HUDEP-2 (cell line): ENCODE data around the gene FUBP3.

ENCODE experiments used
- DNase-seq, 76 experiments: peaks; one replicate each; lab custom pipeline; 2025; ENCODE audit not compliant: unreplicated experiment in 76 of 76; lab: John Stamatoyannopoulos, UW

FUBP3 gene

GRCh38 chr9:130660326-130660682 is 80.9 kb downstream of the FUBP3 start:
- DNase-seq, result no peak

GRCh38 chr9:130660683-130661450 is 81.5 kb downstream of the FUBP3 start:
- no peak for DNase-seq

GRCh38 chr9:130661451-130662098 is 82.2 kb downstream of the FUBP3 start:
- no peak for DNase-seq

GRCh38 chr9:130662099-130662969 is 83.0 kb downstream of the FUBP3 start:
- DNase-seq, result peak in 2 of 76 experiments; percentile 6 to 9

GRCh38 chr9:130662970-130663257 is 83.5 kb downstream of the FUBP3 start:
- DNase-seq, result no peak

- peak in 5 of 76 experiments; percentile 5 to 21 (median 8) for DNase-seq
Observed at GRCh38 chr9:130663258-130663976, 84.0 kb downstream of the FUBP3 start.

GRCh38 chr9:130663977-130664250 is 84.5 kb downstream of the FUBP3 start:
- DNase-seq, result no peak

GRCh38 chr9:130664251-130665028 is 85.1 kb downstream of the FUBP3 start, which contains the start of gene PRDM12:
TSS of gene PRDM12 (plus strand) at chr9:130664594. CDS start at chr9:130664654, 60 bp downstream.
- peak in 1 of 76 experiments; percentile 5 for DNase-seq

- DNase-seq, result no peak
Observed at GRCh38 chr9:130665029-130665430, 85.7 kb downstream of the FUBP3 start.

- peak in 1 of 76 experiments; percentile 12 for DNase-seq
Observed at GRCh38 chr9:130665431-130666392, 86.3 kb downstream of the FUBP3 start.

- no peak for DNase-seq
Observed at GRCh38 chr9:130666393-130667119, 87.2 kb downstream of the FUBP3 start.

GRCh38 chr9:130667120-130667435 is 87.7 kb downstream of the FUBP3 start:
- no peak for DNase-seq

GRCh38 chr9:130668196-130668595 is 88.8 kb downstream of the FUBP3 start:
- DNase-seq, result no peak

- no peak for DNase-seq
Observed at GRCh38 chr9:130668659-130669058, 89.3 kb downstream of the FUBP3 start.

- no peak for DNase-seq
Observed at GRCh38 chr9:130669965-130670364, 90.6 kb downstream of the FUBP3 start.

GRCh38 chr9:130670644-130671043 is 91.3 kb downstream of the FUBP3 start:
- no peak for DNase-seq

- DNase-seq, result no peak
Observed at GRCh38 chr9:130672466-130672865, 93.1 kb downstream of the FUBP3 start.

- no peak for DNase-seq
Observed at GRCh38 chr9:130672933-130673615, 93.7 kb downstream of the FUBP3 start.
